Effector memory CD8-positive, alpha-beta T cell (primary cell): ENCODE measurements around the gene INO80B.

Experiments
- ATAC-seq: fragments of 150-1000 bp; cut with Tn5 transposase; replicated peaks from 2 replicates; pipeline ENCODE4 v1.10.0; 2021; ENCODE audit warnings: mild to moderate bottlenecking, moderate library complexity
- DNase-seq, 3 experiments: peaks; one replicate each; pipeline ENCODE4 v3.0.0; 2021
- H3K27ac Mint-ChIP-seq, 2 donors: one replicate each; pipeline ENCODE4 v1.8.0; 2022; ENCODE audit warnings: mild to moderate bottlenecking in 2 of 2, mixed read lengths in 2 of 2, moderate library complexity in 2 of 2
- H3K27me3 Mint-ChIP-seq, 2 donors: one replicate each; pipeline ENCODE4 v1.8.0; 2022; ENCODE audit warnings: mixed read lengths in 2 of 2
- H3K36me3 Mint-ChIP-seq: one replicate; pipeline ENCODE4 v1.8.0; 2022; ENCODE audit warnings: mild to moderate bottlenecking, moderate library complexity, mixed read lengths; ENCODE audit not compliant: insufficient read depth
- H3K4me1 Mint-ChIP-seq, 2 donors: one replicate each; pipeline ENCODE4 v1.8.0; 2022; ENCODE audit warnings: low read depth in 2 of 2, mixed read lengths in 2 of 2
- H3K4me3 Mint-ChIP-seq, 2 donors: one replicate each; pipeline ENCODE4 v1.8.0; 2022; ENCODE audit warnings: mild to moderate bottlenecking in 2 of 2, mixed read lengths in 2 of 2, moderate library complexity in 2 of 2
- H3K9me3 Mint-ChIP-seq, 2 donors: one replicate each; pipeline ENCODE4 v1.8.0; 2022; ENCODE audit warnings: mixed read lengths in 2 of 2

Gene INO80B

DNA sequence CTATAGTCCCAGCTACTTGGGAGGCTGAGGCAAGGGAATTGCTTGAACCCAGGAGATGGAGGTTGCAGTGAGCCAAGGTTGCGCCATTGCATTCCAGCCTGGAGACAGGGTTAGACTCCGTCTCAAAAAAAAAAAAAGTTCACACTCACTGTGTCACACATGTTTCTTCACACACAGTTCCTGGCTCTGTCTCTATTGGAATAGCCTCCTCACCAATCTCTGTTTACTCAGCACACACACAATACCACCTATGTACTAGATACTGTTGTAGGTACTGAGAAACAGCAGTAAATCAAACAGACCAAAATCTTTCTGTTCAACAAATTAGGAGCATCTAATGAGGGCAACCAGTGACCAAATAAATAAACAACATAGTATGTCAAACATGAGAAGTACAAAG lies 31.3 kb downstream of the INO80B start:
- Mint-ChIP-seq H3K27me3 (no peaks in the 10 kb centered on the region), H3K27ac (no peak overlapping the region), H3K4me1 (peaks cover 5 to 14% of the 10 kb centered on the region in 2 donors)

GRCh38 chr2:74488643-74489481 lies 34.0 kb downstream of the INO80B start:
- Mint-ChIP-seq H3K27me3 (no peaks in the 10 kb centered on the region), H3K9me3 (no peaks in the 10 kb centered on the region), H3K36me3 (peaks cover 42% of the 10 kb centered on the region), H3K27ac (peak overlapping the region in 1 of 2 donors; percentile 16), H3K4me3 (no peak overlapping the region), H3K4me1 (peaks cover 0 to 3% of the 10 kb centered on the region in 2 donors)
- ATAC-seq: no peak
- no peak for DNase-seq

More for the DNA sequence above, 31.3 kb downstream of the INO80B start:
- DNase-seq: no peak
- no peaks in the 10 kb centered on the region for H3K9me3 Mint-ChIP-seq
- ATAC-seq: no peak
- no peak overlapping the region for H3K4me3 Mint-ChIP-seq
- peaks cover 41% of the 10 kb centered on the region for H3K36me3 Mint-ChIP-seq

- Mint-ChIP-seq H3K27ac (no peak overlapping the region), H3K27me3 (no peaks in the 10 kb centered on the region), H3K4me3 (no peak overlapping the region), H3K4me1 (peaks cover 0 to 3% of the 10 kb centered on the region in 2 donors), H3K9me3 (no peaks in the 10 kb centered on the region), H3K36me3 (peaks cover 40% of the 10 kb centered on the region)
- ATAC-seq (no peak), DNase-seq (no peak)
Observed at GRCh38 chr2:74489906-74490305, 35.0 kb downstream of the INO80B start.

GRCh38 chr2:74491648-74492544 lies 37.0 kb downstream of the INO80B start:
- no peaks in the 10 kb centered on the region for H3K4me1 Mint-ChIP-seq
- no peak for DNase-seq
- H3K27me3 Mint-ChIP-seq: no peaks in the 10 kb centered on the region
- H3K36me3 Mint-ChIP-seq: peaks cover 34% of the 10 kb centered on the region
- no peaks in the 10 kb centered on the region for H3K9me3 Mint-ChIP-seq
- no peak overlapping the region for H3K27ac Mint-ChIP-seq
- ATAC-seq: no peak
- no peak overlapping the region for H3K4me3 Mint-ChIP-seq

DNA sequence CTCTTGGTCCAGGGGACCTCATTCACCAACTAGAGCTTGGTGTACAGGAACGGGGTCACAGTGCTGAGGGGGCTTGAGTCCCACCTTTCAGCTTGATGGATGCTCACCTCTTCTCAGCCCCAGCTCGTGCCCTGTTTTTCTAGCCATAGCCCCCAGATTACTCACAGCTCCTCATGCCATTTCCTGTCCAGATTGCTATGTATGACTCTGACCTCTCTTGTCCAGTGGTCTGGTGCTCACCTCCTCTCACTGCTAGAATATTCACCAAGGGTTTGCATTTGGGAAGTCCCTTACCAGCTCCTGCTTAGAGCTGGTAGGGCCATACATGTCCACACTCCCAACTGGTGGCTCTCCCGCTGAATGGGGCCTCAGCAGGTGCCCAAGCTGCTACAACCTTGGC lies 38.7 kb downstream of the INO80B start:
- DNase-seq (no peak), ATAC-seq (no peak)
- H3K27ac Mint-ChIP-seq: peak overlapping the region in 1 of 2 donors; percentile 19
- H3K9me3 Mint-ChIP-seq: no peaks in the 10 kb centered on the region
- H3K4me1 Mint-ChIP-seq: peaks cover 7 to 8% of the 10 kb centered on the region in 2 donors
- peaks cover 5 to 11% of the 10 kb centered on the region in 2 donors for H3K27me3 Mint-ChIP-seq
- no peak overlapping the region for H3K4me3 Mint-ChIP-seq
- peaks cover 32% of the 10 kb centered on the region for H3K36me3 Mint-ChIP-seq

DNA sequence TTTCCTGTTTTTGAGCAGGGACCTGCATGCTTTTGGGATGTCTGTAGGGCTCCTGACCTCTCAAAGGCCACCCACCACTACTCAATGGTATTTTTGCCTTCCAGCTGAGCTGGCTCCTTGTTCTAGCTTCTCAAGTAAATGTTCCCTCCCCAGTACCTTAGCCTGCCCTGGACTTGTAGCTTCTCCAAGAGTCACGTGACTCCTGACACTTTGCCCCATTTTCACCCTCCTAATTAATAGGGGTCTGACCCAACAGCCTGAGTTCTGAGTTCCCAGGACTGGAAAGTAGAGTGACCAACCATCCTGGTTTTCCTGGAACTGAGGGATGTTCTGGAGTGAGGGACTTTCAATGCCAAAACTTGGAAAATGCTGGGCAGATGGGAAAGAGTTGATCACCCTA lies 40.6 kb downstream of the INO80B start:
- DNase-seq: no peak

DNA sequence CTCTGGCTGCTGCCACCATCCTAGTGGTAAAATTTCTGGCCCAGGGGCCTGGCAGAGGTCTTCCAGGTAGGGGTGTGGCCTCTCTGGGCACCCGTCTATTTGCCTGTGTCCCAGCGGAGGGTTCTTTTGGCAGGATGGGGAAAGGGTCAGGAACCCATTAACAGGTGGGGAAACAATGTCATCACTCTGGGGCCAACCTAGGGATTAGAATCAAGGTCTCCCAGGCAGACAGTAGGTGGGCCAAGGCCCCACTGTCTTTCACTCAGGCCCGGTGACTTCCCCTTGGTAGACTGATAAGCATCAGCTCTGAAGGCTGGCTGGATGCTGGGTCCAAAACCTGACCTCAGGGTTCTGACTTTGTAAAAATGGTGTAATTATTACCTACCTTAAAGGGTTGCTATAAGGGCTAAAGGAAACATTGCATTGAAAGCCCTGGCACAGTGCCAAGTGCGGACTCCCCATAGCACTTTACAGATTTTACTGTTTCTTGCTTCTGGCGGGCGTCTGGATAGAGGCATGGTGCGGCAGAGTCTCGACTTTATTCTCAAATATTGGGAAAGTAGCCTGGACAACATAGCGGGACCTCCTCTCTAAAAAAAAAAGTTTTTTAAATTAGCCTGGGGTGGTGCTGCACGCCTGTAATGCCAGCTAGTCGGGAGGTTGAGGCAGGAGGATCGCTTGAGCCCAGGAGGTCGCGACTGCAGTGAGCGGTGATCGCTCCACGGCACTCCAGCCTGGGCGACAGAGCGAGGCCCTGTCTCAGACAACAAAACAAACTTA lies 42.3 kb downstream of the INO80B start:
- no peaks in the 10 kb centered on the region for H3K9me3 Mint-ChIP-seq
- ATAC-seq (no peak), DNase-seq (no peak)
- peak overlapping the region; percentile 82 to 93 for H3K4me3 Mint-ChIP-seq
- peaks cover 12% of the 10 kb centered on the region for H3K36me3 Mint-ChIP-seq
- peaks cover 6 to 47% of the 10 kb centered on the region in 2 donors for H3K27me3 Mint-ChIP-seq
- peaks cover 19 to 23% of the 10 kb centered on the region in 2 donors for H3K4me1 Mint-ChIP-seq
- H3K27ac Mint-ChIP-seq: peak overlapping the region in 1 of 2 donors; percentile 81

More for the DNA sequence above, 40.6 kb downstream of the INO80B start:
- peaks cover 6 to 30% of the 10 kb centered on the region in 2 donors for H3K27me3 Mint-ChIP-seq
- no peak for ATAC-seq
- no peaks in the 10 kb centered on the region for H3K9me3 Mint-ChIP-seq
- no peak overlapping the region for H3K4me3 Mint-ChIP-seq
- peaks cover 24% of the 10 kb centered on the region for H3K36me3 Mint-ChIP-seq
- H3K4me1 Mint-ChIP-seq: peaks cover 14% of the 10 kb centered on the region in 2 donors
- H3K27ac Mint-ChIP-seq: no peak overlapping the region

GRCh38 chr2:74497777-74498499 lies 43.1 kb downstream of the INO80B start:
- ATAC-seq (peak; percentile 55), DNase-seq (no peak)
- H3K4me1 Mint-ChIP-seq: peaks cover 19 to 28% of the 10 kb centered on the region in 2 donors
- peaks cover 10% of the 10 kb centered on the region for H3K36me3 Mint-ChIP-seq
- peak overlapping the region in 1 of 2 donors; percentile 81 for H3K27ac Mint-ChIP-seq
- H3K4me3 Mint-ChIP-seq: peak overlapping the region; percentile 82 to 93
- H3K27me3 Mint-ChIP-seq: peaks cover 6 to 53% of the 10 kb centered on the region in 2 donors
- no peaks in the 10 kb centered on the region for H3K9me3 Mint-ChIP-seq

DNA sequence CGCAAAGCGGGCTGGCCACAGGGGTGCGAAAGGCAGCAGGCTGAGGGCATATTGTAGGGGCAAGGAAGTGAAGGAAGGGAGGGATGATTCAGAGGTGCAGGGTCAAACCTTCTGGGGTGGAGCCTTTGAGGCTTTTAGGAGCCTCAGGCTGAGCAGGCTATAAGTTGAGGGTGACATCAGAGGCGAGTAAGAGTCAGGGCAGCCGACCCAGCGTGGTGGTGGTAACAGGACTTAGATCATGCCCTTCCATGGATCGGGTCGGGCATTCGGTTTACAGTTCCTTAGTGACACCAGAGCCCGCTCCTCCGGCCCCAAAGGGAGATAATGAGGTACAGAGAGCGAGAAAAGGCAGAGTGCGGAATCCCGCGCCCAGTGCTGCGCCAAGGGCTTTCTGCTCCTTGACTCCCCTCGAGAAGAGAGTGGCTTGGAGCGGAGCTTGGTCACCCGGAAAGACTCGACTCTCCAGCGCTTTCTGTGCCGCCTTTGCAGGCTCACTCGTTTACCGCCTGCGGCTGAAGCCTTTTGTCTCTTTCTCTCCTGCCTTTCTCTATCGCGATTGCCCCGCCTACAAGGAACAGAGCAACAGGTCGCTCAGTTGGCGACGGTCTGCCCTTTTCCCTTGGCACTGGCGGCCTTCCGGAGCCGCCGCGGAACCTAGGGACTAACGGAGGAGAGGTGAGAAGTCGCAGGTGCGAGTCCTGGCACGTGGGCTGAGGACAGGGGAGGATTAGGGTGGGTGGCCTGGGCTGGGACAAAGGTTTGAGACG lies 43.8 kb downstream of the INO80B start:
- DNase-seq: no peak
- Mint-ChIP-seq H3K4me1 (peaks cover 19 to 34% of the 10 kb centered on the region in 2 donors), H3K36me3 (peaks cover 8% of the 10 kb centered on the region), H3K27ac (peak overlapping the region; percentile 8 to 81), H3K27me3 (peaks cover 6 to 56% of the 10 kb centered on the region in 2 donors), H3K4me3 (peak overlapping the region; percentile 82 to 93), H3K9me3 (no peaks in the 10 kb centered on the region)
- ATAC-seq: peak; percentile 39

DNA sequence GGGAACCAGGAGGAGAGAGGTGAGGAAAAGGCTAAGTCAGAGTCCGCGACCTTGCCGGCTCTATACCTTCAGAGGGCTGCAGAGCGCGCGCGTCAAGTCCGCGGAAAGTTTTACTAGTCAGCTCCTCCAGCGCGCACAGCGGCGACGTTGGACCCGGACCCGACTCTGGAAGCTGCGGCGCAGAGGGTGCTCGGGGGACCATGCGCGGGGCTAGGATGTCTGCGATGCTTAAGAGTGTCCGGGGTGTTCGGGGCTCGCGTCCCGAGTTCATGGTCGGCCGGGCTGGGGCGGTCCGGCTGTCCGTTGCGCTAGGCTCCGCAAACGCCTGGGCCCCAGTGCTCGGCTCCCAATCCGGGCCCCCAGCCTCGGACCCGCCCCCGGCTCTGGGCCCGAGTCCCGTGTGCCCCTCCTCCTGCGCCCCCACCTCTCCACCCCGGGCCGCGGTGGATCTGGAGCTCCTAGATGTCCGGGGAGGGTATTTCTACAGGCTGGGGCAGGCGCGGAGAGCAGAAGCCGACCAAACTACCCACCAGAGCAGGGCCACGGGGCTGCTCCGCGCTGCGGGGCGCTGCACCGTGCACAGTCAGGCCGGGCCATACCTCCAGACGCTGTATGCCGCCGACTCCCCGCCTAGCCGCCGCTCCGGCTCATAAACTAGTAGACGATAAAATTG lies 44.5 kb downstream of the INO80B start, which contains the start of gene LBX2:
LBX2 (minus strand) TSS at position 337 of the 673 bp plus-strand sequence; CDS start at position 271, 66 bp downstream.
- H3K9me3 Mint-ChIP-seq: no peaks in the 10 kb centered on the region
- DNase-seq (no peak), ATAC-seq (no peak)
- H3K4me1 Mint-ChIP-seq: peaks cover 22 to 37% of the 10 kb centered on the region in 2 donors
- H3K36me3 Mint-ChIP-seq: peaks cover 11% of the 10 kb centered on the region
- H3K4me3 Mint-ChIP-seq: peak within 1 kb of the TSS; percentile 82 to 93
- H3K27ac Mint-ChIP-seq: peak within 1 kb of the TSS; percentile 8 to 81
- peaks cover 6 to 63% of the 10 kb centered on the region in 2 donors for H3K27me3 Mint-ChIP-seq

DNA sequence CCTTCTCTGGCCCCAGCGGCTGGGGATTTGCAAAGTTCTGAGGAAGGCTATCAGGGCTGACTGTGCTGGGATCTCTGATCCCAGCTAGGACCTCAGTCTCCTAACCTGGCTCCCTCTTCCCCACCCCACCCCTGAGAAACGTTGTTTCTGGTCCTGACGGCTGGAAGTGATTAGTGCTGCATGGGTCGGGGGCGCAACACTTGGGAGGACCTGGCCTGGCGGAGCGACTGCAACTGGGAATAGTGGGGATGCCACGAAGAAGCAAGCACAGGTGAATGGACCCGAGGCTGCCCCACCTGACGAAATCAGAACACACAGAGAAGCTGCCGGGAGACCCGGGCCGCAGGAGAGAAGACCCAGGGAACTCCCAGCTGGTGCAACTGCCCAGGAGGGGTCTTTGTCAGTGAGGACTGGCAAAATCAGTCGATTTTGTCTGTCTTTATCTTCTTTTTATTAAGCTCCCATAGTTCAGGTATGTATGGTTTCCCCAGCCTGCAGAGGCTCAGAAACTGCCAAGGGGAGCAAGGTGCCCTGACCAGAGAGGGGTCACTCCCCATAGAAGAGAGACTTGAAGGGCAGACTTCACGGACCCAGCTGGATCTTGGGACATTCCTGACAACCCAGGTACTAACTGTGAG lies 45.2 kb downstream of the INO80B start:
- DNase-seq: no peak
- Mint-ChIP-seq H3K27ac (no peak overlapping the region), H3K4me1 (peaks cover 27 to 44% of the 10 kb centered on the region in 2 donors), H3K4me3 (peak overlapping the region in 1 of 2 donors; percentile 25), H3K9me3 (no peaks in the 10 kb centered on the region), H3K27me3 (peaks cover 6 to 68% of the 10 kb centered on the region in 2 donors), H3K36me3 (peaks cover 17% of the 10 kb centered on the region)
- no peak for ATAC-seq
